A673 (cell line): ENCODE results near the gene CDKN2B-AS1.

Experiments
- EZH2 ChIP-seq: fragments of 200-600 bp; sonication (generic); IDR thresholded peaks from 2 replicates; pipeline ENCODE4 v1.6.1; 2017; ENCODE audit warnings: borderline replicate concordance, low read depth, mild to moderate bottlenecking, mixed read lengths, antibody characterized with exemption, low read length; ENCODE audit not compliant: poor library complexity, severe bottlenecking
- TF ChIP-seq, protein P1 (sequence below): fragments of 300-800, 200-600 bp; sonication (generic); conservative IDR thresholded peaks from 2 replicates; pipeline ENCODE4 v1.5.1; 2017; ENCODE audit warnings: low read depth, mild to moderate bottlenecking, antibody characterized with exemption, low read length, moderate library complexity, mixed read lengths

- TF ChIP-seq, protein P1, sequence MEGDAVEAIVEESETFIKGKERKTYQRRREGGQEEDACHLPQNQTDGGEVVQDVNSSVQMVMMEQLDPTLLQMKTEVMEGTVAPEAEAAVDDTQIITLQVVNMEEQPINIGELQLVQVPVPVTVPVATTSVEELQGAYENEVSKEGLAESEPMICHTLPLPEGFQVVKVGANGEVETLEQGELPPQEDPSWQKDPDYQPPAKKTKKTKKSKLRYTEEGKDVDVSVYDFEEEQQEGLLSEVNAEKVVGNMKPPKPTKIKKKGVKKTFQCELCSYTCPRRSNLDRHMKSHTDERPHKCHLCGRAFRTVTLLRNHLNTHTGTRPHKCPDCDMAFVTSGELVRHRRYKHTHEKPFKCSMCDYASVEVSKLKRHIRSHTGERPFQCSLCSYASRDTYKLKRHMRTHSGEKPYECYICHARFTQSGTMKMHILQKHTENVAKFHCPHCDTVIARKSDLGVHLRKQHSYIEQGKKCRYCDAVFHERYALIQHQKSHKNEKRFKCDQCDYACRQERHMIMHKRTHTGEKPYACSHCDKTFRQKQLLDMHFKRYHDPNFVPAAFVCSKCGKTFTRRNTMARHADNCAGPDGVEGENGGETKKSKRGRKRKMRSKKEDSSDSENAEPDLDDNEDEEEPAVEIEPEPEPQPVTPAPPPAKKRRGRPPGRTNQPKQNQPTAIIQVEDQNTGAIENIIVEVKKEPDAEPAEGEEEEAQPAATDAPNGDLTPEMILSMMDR = no peak
- no peak for TF ChIP-seq EZH2
Observed at GRCh38 chr9:22158271-22158670, 163.7 kb downstream of the CDKN2B-AS1 start.
